ENCODE data around the gene OSBPL5. TPM values are rescaled to one million over a fixed set of nuclear protein-coding genes. Genes with fewer than 3 reads are reported as not detected.
A peak's percentile ranks its signal among the peaks of the same experiment; 100 is the strongest.

Gene OSBPL5
- polyA plus RNA-seq, 3 donors, result 3.1 to 30.3 (median 6.8) TPM

GRCh38 chr11:3178349-3178748 lies 13.2 kb upstream of the OSBPL5 start:
- Histone ChIP-seq H3K27me3 (ENCODE audit: control insufficient read depth in 2 of 2, insufficient read depth in 2 of 2, low read length in 2 of 2) (no peaks in the 10 kb centered on the region), H3K27ac (ENCODE audit: low read depth in 1 of 2, low read length in 2 of 2) (no peak overlapping the region), H4K20me1 (ENCODE audit: insufficient read depth, low read length) (no peaks in the 10 kb centered on the region), H3K9ac (ENCODE audit: insufficient read depth, low read length, poor library complexity, severe bottlenecking) (no peak overlapping the region), H3K4me1 (ENCODE audit: control insufficient read depth in 1 of 2, insufficient read depth in 2 of 2, low read length in 2 of 2) (no peaks in the 10 kb centered on the region), H3K79me2 (ENCODE audit: insufficient read depth, low read length) (no peaks in the 10 kb centered on the region), H3K4me3 (replicated peaks in 1 of 3; ENCODE audit: low read depth in 2 of 3, low read length in 3 of 3) (no peak overlapping the region), H2AFZ (ENCODE audit: insufficient read depth, low read depth, low read length, poor library complexity, severe bottlenecking) (no peak overlapping the region), H3K36me3 (replicated peaks in 1 of 2; ENCODE audit: control insufficient read depth in 1 of 2, insufficient read depth in 2 of 2, low read length in 2 of 2) (no peaks in the 10 kb centered on the region), H3K4me2 (replicated peaks; ENCODE audit: extremely low read depth, low read length, poor library complexity, severe bottlenecking) (no peak overlapping the region), H3K9me3 (replicated peaks in 1 of 2; ENCODE audit: control insufficient read depth in 1 of 2, insufficient read depth in 1 of 2, low read length in 2 of 2) (peaks cover 13 to 18% of the 10 kb centered on the region in 2 donors)
- Mint-ChIP-seq H3K4me1 (no peaks in the 10 kb centered on the region), H3K27me3 (ENCODE audit: low read depth in 3 of 3) (peaks cover 0 to 2% (median 2%) of the 10 kb centered on the region in 3 donors), H3K4me3 (no peak overlapping the region), H3K27ac (no peak overlapping the region), H3K9me3 (peaks cover 13 to 37% (median 23%) of the 10 kb centered on the region in 7 donors), H3K36me3 (no peaks in the 10 kb centered on the region)
- no peak for TF ChIP-seq CTCF (IDR thresholded peaks at IDR 0.05)
- WGBS (ENCODE audit: insufficient coverage), result no CpG with 5 or more reads among the region's 2 CpGs
- no peak for DNase-seq
- intact Hi-C loops (cut with micrococcal nuclease), result no loop called here

DNA sequence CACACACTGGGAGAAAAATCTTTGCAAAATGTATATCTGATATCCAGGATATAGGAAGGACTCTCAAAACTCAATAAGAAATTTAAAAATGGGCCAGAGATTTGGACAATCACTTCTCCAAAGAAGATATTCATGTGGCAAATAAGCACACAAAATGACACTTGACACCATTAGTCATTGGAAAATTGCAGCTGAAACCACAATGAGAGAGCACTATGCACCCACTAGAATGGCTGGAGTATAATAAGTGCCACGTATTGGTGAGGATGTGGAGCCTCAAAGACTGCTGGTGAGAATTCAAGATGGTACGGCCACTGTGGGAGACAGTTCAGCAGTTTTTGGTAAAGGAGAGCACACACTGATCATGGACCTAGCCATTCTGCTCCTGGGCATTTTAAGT lies 12.8 kb upstream of the OSBPL5 start:
- Histone ChIP-seq H3K9me3 (replicated peaks in 1 of 2; ENCODE audit: control insufficient read depth in 1 of 2, insufficient read depth in 1 of 2, low read length in 2 of 2) (peaks cover 13 to 18% of the 10 kb centered on the region in 2 donors), H3K27ac (ENCODE audit: low read depth in 1 of 2, low read length in 2 of 2) (no peak overlapping the region), H3K4me1 (ENCODE audit: control insufficient read depth in 1 of 2, insufficient read depth in 2 of 2, low read length in 2 of 2) (no peaks in the 10 kb centered on the region), H3K79me2 (ENCODE audit: insufficient read depth, low read length) (no peaks in the 10 kb centered on the region), H3K4me2 (replicated peaks; ENCODE audit: extremely low read depth, low read length, poor library complexity, severe bottlenecking) (no peak overlapping the region), H4K20me1 (ENCODE audit: insufficient read depth, low read length) (no peaks in the 10 kb centered on the region), H3K27me3 (ENCODE audit: control insufficient read depth in 2 of 2, insufficient read depth in 2 of 2, low read length in 2 of 2) (no peaks in the 10 kb centered on the region), H3K36me3 (replicated peaks in 1 of 2; ENCODE audit: control insufficient read depth in 1 of 2, insufficient read depth in 2 of 2, low read length in 2 of 2) (no peaks in the 10 kb centered on the region), H3K9ac (ENCODE audit: insufficient read depth, low read length, poor library complexity, severe bottlenecking) (no peak overlapping the region), H2AFZ (ENCODE audit: insufficient read depth, low read depth, low read length, poor library complexity, severe bottlenecking) (no peak overlapping the region), H3K4me3 (replicated peaks in 1 of 3; ENCODE audit: low read depth in 2 of 3, low read length in 3 of 3) (no peak overlapping the region)
- H3K4me1 Mint-ChIP-seq, result no peaks in the 10 kb centered on the region
- H3K4me3 Mint-ChIP-seq, result no peak overlapping the region
- WGBS (ENCODE audit: insufficient coverage), result no CpG with 5 or more reads among the region's 2 CpGs
- DNase-seq, result peak in 1 of 3 donors; percentile 38
- peaks cover 0 to 2% (median 2%) of the 10 kb centered on the region in 3 donors for H3K27me3 Mint-ChIP-seq (ENCODE audit: low read depth in 3 of 3)
- no peak overlapping the region for H3K27ac Mint-ChIP-seq
- H3K9me3 Mint-ChIP-seq, result peaks cover 13 to 37% (median 23%) of the 10 kb centered on the region in 7 donors
- no peaks in the 10 kb centered on the region for H3K36me3 Mint-ChIP-seq
- intact Hi-C loops (cut with micrococcal nuclease), result no loop called here
- no peak for TF ChIP-seq CTCF (IDR thresholded peaks at IDR 0.05)
